NCI-H524 (cell line): ENCODE data around the gene VPS37D.
"Not testable (repeated sequence)": the region's sequence is repeated elsewhere in the genome, so short reads cannot be mapped to it uniquely, and the experiment has no call there.

Experiments used
- DNase-seq, 2 experiments: peaks; one replicate each; lab custom pipeline; 2025; lab: John Stamatoyannopoulos, UW

VPS37D gene

GRCh38 chr7:73646785-73647724, 20.6 kb upstream of the VPS37D start:
- no peak for DNase-seq

GRCh38 chr7:73647725-73648592, 19.7 kb upstream of the VPS37D start:
- DNase-seq: peak in 1 of 2 experiments; percentile 39

- no peak for DNase-seq
These were observed 18.9 kb upstream of the VPS37D start for GRCh38 chr7:73648593-73649332.

- no peak for DNase-seq
These were observed 18.1 kb upstream of the VPS37D start for GRCh38 chr7:73649576-73649975.

- no peak for DNase-seq
These were observed 17.1 kb upstream of the VPS37D start for GRCh38 chr7:73650524-73650923.

GRCh38 chr7:73652541-73652949, 15.1 kb upstream of the VPS37D start:
- DNase-seq: peak; percentile 7 to 37

GRCh38 chr7:73655309-73655708, 12.3 kb upstream of the VPS37D start:
- DNase-seq: not testable (repeated sequence)

- no peak for DNase-seq
These were observed 7.6 kb upstream of the VPS37D start for GRCh38 chr7:73659983-73660382.

- not testable (repeated sequence) for DNase-seq
These were observed 7.0 kb upstream of the VPS37D start for GRCh38 chr7:73660594-73660993.

- DNase-seq: no peak
These were observed 4.6 kb upstream of the VPS37D start for GRCh38 chr7:73663033-73663432.

- peak; percentile 65 to 83 for DNase-seq
These were observed 663 bp downstream of the VPS37D start for GRCh38 chr7:73668103-73668885.

GRCh38 chr7:73668886-73669230, 1.2 kb downstream of the VPS37D start:
- no peak for DNase-seq

- DNase-seq: no peak
These were observed 1.7 kb downstream of the VPS37D start for GRCh38 chr7:73669288-73669701.

GRCh38 chr7:73669858-73670385, 2.3 kb downstream of the VPS37D start:
- no peak for DNase-seq

GRCh38 chr7:73671322-73671661, 3.7 kb downstream of the VPS37D start:
- no peak for DNase-seq

GRCh38 chr7:73671857-73672445, 4.3 kb downstream of the VPS37D start:
- no peak for DNase-seq

- DNase-seq: no peak
These were observed 7.0 kb downstream of the VPS37D start for GRCh38 chr7:73674468-73675124.

- not testable (repeated sequence) for DNase-seq
These were observed 8.4 kb downstream of the VPS37D start for GRCh38 chr7:73676062-73676461.

GRCh38 chr7:73678862-73679261, 11.2 kb downstream of the VPS37D start:
- DNase-seq: no peak

GRCh38 chr7:73679709-73680108, 12.1 kb downstream of the VPS37D start:
- no peak for DNase-seq
